Glomerular visceral epithelial cell (primary cell): ENCODE results near the gene ZBTB9.

ENCODE experiments used
- DNase-seq: peaks from one replicate; pipeline ENCODE4 v3.0.0-alpha.2; 2016; ENCODE audit errors: extremely low spot score

The ZBTB9 gene

GRCh38 chr6:33454009-33454946 is at the start of gene ZBTB9:
Gene ZBTB9, plus strand, starts transcription at chr6:33454576. Its CDS starts 525 bp downstream, at chr6:33455101.
- DNase-seq = peak; percentile 96

- DNase-seq = no peak
These were observed 49.5 kb upstream of the ZBTB9 start for GRCh38 chr6:33404884-33405283.

GRCh38 chr6:33405386-33405940 is 48.9 kb upstream of the ZBTB9 start:
- DNase-seq = no peak

GRCh38 chr6:33406126-33406525 is 48.2 kb upstream of the ZBTB9 start:
- no peak for DNase-seq

GRCh38 chr6:33407132-33407718 is 47.2 kb upstream of the ZBTB9 start:
- peak; percentile 34 for DNase-seq

- DNase-seq = peak; percentile 99
These were observed 44.2 kb upstream of the ZBTB9 start for GRCh38 chr6:33410050-33410710.

- DNase-seq = peak; percentile 90
These were observed 43.4 kb upstream of the ZBTB9 start, which contains the start of gene PHF1 for GRCh38 chr6:33410711-33411631. Gene PHF1, plus strand, starts transcription at chr6:33411014. Its CDS starts 1,250 bp downstream, at chr6:33412264.

GRCh38 chr6:33411632-33412005 is 42.8 kb upstream of the ZBTB9 start:
- no peak for DNase-seq

- DNase-seq = no peak
These were observed 42.0 kb upstream of the ZBTB9 start for GRCh38 chr6:33412140-33413009.

- DNase-seq = no peak
These were observed 40.9 kb upstream of the ZBTB9 start for GRCh38 chr6:33413241-33414120.

- no peak for DNase-seq
These were observed 39.6 kb upstream of the ZBTB9 start for GRCh38 chr6:33414592-33415271.

- DNase-seq = no peak
These were observed 38.5 kb upstream of the ZBTB9 start for GRCh38 chr6:33415831-33416230.

- DNase-seq = no peak
These were observed 37.8 kb upstream of the ZBTB9 start for GRCh38 chr6:33416386-33417127.

GRCh38 chr6:33417128-33417902 is 37.1 kb upstream of the ZBTB9 start:
- peak; percentile 70 for DNase-seq

- peak; percentile 100 for DNase-seq
These were observed 36.3 kb upstream of the ZBTB9 start, which contains the start of gene CUTA for GRCh38 chr6:33417903-33418689. Gene CUTA, minus strand, starts transcription at chr6:33418107. Its CDS starts 107 bp downstream, at chr6:33418000.

GRCh38 chr6:33418690-33419291 is 35.6 kb upstream of the ZBTB9 start:
- peak; percentile 62 for DNase-seq
